ENCODE results near the gene RHOBTB3. TPM values are rescaled to one million over a fixed set of nuclear protein-coding genes. Genes with fewer than 3 reads are reported as not detected.
A peak's percentile ranks its signal among the peaks of the same experiment; 100 is the strongest.

Gene RHOBTB3
- total RNA-seq, 2 donors from 2014 or later: 432 to 444 TPM

DNA sequence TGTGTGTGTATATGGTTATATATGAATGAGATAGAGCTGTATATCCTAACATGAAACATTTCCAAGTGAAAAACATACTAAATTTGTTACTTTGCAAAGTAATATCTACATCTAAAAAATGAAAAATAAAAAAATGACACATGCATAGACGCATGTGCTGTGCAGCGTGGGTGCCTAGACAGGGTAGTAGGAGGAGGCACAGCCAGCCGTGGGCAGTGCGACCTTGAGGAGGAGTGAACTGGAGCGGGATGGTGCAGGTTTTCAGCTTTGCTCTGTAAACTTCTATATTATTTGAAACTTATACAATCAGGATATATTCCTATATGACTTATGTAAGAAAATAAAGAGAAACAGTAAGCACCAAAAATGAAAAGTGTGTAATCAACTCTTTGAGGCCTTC lies 106.4 kb downstream of the RHOBTB3 start:
- Histone ChIP-seq H3K36me3 (ENCODE audit: control insufficient read depth, insufficient read depth, low read length) (no peaks in the 10 kb centered on the region), H3K9me3 (ENCODE audit: control insufficient read depth, low read length) (no peaks in the 10 kb centered on the region)
- TF ChIP-seq CTCF (conservative IDR thresholded peaks at IDR 0.05): no peak

GRCh38 chr5:95838001-95838520 lies 106.9 kb downstream of the RHOBTB3 start:
- Histone ChIP-seq H3K9me3 (ENCODE audit: control insufficient read depth, low read length) (no peaks in the 10 kb centered on the region), H3K9ac (ENCODE audit: extremely low read depth, low read length, poor library complexity, severe bottlenecking) (no peak overlapping the region), H3K4me3 (ENCODE audit: low read length) (no peak overlapping the region), H3K4me1 (ENCODE audit: control insufficient read depth, insufficient read depth, low read length) (no peaks in the 10 kb centered on the region), H3K36me3 (ENCODE audit: control insufficient read depth, insufficient read depth, low read length) (no peaks in the 10 kb centered on the region), H3K27ac (ENCODE audit: low read depth, low read length) (no peak overlapping the region), H3K27me3 (ENCODE audit: control insufficient read depth, insufficient read depth, low read length, poor library complexity, severe bottlenecking) (no peaks in the 10 kb centered on the region)
- Mint-ChIP-seq H3K4me3 (no peak overlapping the region), H3K4me1 (peaks cover 5% of the 10 kb centered on the region), H3K27ac (no peak overlapping the region), H3K9me3 (no peaks in the 10 kb centered on the region), H3K36me3 (ENCODE audit: low read depth) (no peaks in the 10 kb centered on the region), H3K27me3 (ENCODE audit: insufficient read depth) (no peaks in the 10 kb centered on the region)
- WGBS, 2 experiments (ENCODE audit: insufficient coverage in 1 of 2, insufficient read length in 1 of 2): 92 to 96% methylated on average over 8 of the region's 8 CpGs
- peak; percentile 5 for DNase-seq
- no peak for TF ChIP-seq CTCF (conservative IDR thresholded peaks at IDR 0.05)

More for the DNA sequence above, 106.4 kb downstream of the RHOBTB3 start:
- DNase-seq: no peak
- Histone ChIP-seq H3K27me3 (ENCODE audit: control insufficient read depth, insufficient read depth, low read length, poor library complexity, severe bottlenecking) (no peaks in the 10 kb centered on the region), H3K4me1 (ENCODE audit: control insufficient read depth, insufficient read depth, low read length) (no peaks in the 10 kb centered on the region), H3K27ac (ENCODE audit: low read depth, low read length) (no peak overlapping the region), H3K9ac (ENCODE audit: extremely low read depth, low read length, poor library complexity, severe bottlenecking) (no peak overlapping the region), H3K4me3 (ENCODE audit: low read length) (no peak overlapping the region)
- H3K4me1 Mint-ChIP-seq: peaks cover 3% of the 10 kb centered on the region
- no peaks in the 10 kb centered on the region for H3K27me3 Mint-ChIP-seq (ENCODE audit: insufficient read depth)
- no peaks in the 10 kb centered on the region for H3K36me3 Mint-ChIP-seq (ENCODE audit: low read depth)
- no peak overlapping the region for H3K4me3 Mint-ChIP-seq
- no peak overlapping the region for H3K27ac Mint-ChIP-seq
- H3K9me3 Mint-ChIP-seq: no peaks in the 10 kb centered on the region
- WGBS, 2 experiments (ENCODE audit: insufficient coverage in 1 of 2, insufficient read length in 1 of 2): 90 to 95% methylated on average over 2 to 4 of the region's 5 CpGs

DNA sequence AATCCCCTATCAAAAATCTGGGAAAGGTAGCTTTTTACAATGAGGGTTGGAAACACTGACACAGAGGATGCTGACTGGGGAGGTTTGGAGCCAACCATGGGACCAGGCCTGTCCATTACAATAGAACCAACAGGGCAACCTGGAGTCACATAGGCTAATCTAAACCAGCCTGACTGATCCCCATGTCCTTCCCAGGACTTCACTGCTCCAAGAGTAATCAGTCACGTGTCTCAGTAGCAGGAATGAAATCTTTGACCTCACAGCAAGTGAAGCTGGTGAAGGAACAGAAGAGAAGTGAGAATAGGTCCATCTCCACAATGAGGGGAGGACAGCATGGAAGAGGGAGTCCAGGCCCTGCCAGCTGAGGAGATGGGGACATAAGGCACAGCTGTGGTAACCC lies 107.4 kb downstream of the RHOBTB3 start:
- Histone ChIP-seq H3K4me1 (ENCODE audit: control insufficient read depth, insufficient read depth, low read length) (no peaks in the 10 kb centered on the region), H3K9me3 (ENCODE audit: control insufficient read depth, low read length) (no peaks in the 10 kb centered on the region), H3K27ac (ENCODE audit: low read depth, low read length) (no peak overlapping the region), H3K36me3 (ENCODE audit: control insufficient read depth, insufficient read depth, low read length) (no peaks in the 10 kb centered on the region), H3K27me3 (ENCODE audit: control insufficient read depth, insufficient read depth, low read length, poor library complexity, severe bottlenecking) (no peaks in the 10 kb centered on the region), H3K4me3 (ENCODE audit: low read length) (no peak overlapping the region), H3K9ac (ENCODE audit: extremely low read depth, low read length, poor library complexity, severe bottlenecking) (no peak overlapping the region)
- no peak for TF ChIP-seq CTCF (conservative IDR thresholded peaks at IDR 0.05)
- H3K9me3 Mint-ChIP-seq: no peaks in the 10 kb centered on the region
- WGBS, 2 experiments (ENCODE audit: insufficient coverage in 1 of 2, insufficient read length in 1 of 2): 77% methylated on average over 1 of the region's 1 CpG; no CpG with 5 or more reads in 1 of the 2 experiments
- H3K27me3 Mint-ChIP-seq (ENCODE audit: insufficient read depth): no peaks in the 10 kb centered on the region
- H3K27ac Mint-ChIP-seq: no peak overlapping the region
- H3K4me3 Mint-ChIP-seq: no peak overlapping the region
- DNase-seq: no peak
- peaks cover 10% of the 10 kb centered on the region for H3K4me1 Mint-ChIP-seq
- H3K36me3 Mint-ChIP-seq (ENCODE audit: low read depth): no peaks in the 10 kb centered on the region

Measured in endodermal cell (in vitro differentiated cells).